H9 (cell line): ENCODE results near the gene ABCB11. TPM values are rescaled to one million over a fixed set of nuclear protein-coding genes. Genes with fewer than 3 reads are reported as not detected.

Source experiments
- DNase-seq: peaks from one replicate; pipeline ENCODE4 v3.0.0-alpha.2; 2017
- H2AFZ ChIP-seq: one replicate; pipeline ENCODE4 v1.6.1; 2013; ENCODE audit warnings: mild to moderate bottlenecking, low read length, control low read depth, moderate library complexity
- H2AK5ac ChIP-seq: 2 replicates; pipeline ENCODE4 v1.6.1; 2013; ENCODE audit warnings: low read length, control low read depth, mixed read lengths; ENCODE audit not compliant: insufficient read length
- H2BK120ac ChIP-seq: one replicate; pipeline ENCODE4 v1.6.1; 2013; ENCODE audit warnings: low read depth, mild to moderate bottlenecking, low read length, control low read depth, inconsistent platforms; ENCODE audit not compliant: poor library complexity, severe bottlenecking
- H2BK12ac ChIP-seq: 2 replicates; pipeline ENCODE4 v1.6.1; 2013; ENCODE audit warnings: low read length, control low read depth, mixed read lengths, low read depth; ENCODE audit not compliant: insufficient read length
- H2BK15ac ChIP-seq: 2 replicates; pipeline ENCODE4 v1.6.1; 2013; ENCODE audit warnings: low read depth, low read length, control low read depth
- H2BK20ac ChIP-seq: one replicate; pipeline ENCODE4 v1.6.1; 2013; ENCODE audit warnings: low read depth, mild to moderate bottlenecking, low read length, control low read depth, inconsistent platforms; ENCODE audit not compliant: poor library complexity, severe bottlenecking
- H2BK5ac ChIP-seq: 2 replicates; pipeline ENCODE4 v1.6.1; 2013; ENCODE audit warnings: low read length, control low read depth, mixed read lengths; ENCODE audit not compliant: insufficient read length
- H3K14ac ChIP-seq: 2 replicates; pipeline ENCODE4 v1.6.1; 2013; ENCODE audit warnings: low read length, control low read depth; ENCODE audit not compliant: insufficient read depth
- H3K18ac ChIP-seq: 2 replicates; pipeline ENCODE4 v1.6.1; 2013; ENCODE audit warnings: low read depth, mild to moderate bottlenecking, mixed read lengths, low read length, control low read depth; ENCODE audit not compliant: insufficient read length
- H3K23ac ChIP-seq: 2 replicates; pipeline ENCODE4 v1.6.1; 2013; ENCODE audit warnings: low read length, control low read depth, mixed read lengths, low read depth; ENCODE audit not compliant: insufficient read length
- H3K23me2 ChIP-seq: 2 replicates; pipeline ENCODE4 v1.6.1; 2013; ENCODE audit warnings: low read depth, mild to moderate bottlenecking, mixed read lengths, low read length, control low read depth; ENCODE audit not compliant: insufficient read length, poor library complexity, severe bottlenecking
- H3K27ac ChIP-seq: 2 replicates; pipeline ENCODE4 v1.5.1; 2013; ENCODE audit warnings: low read length, control low read depth, mixed read lengths, low read depth; ENCODE audit not compliant: insufficient read length
- H3K27me3 ChIP-seq: 2 replicates; pipeline ENCODE4 v1.6.1; 2013; ENCODE audit warnings: low read length, control low read depth, inconsistent platforms; ENCODE audit not compliant: insufficient read depth
- H3K4ac ChIP-seq: 2 replicates; pipeline ENCODE4 v1.6.1; 2013; ENCODE audit warnings: low read depth, mild to moderate bottlenecking, control low read depth, inconsistent platforms, low read length, moderate library complexity
- H3K4me1 ChIP-seq: 2 replicates; pipeline ENCODE4 v1.6.1; 2013; ENCODE audit warnings: low read length, control low read depth, inconsistent platforms; ENCODE audit not compliant: insufficient read depth
- H3K4me2 ChIP-seq: 2 replicates; pipeline ENCODE4 v1.6.1; 2013; ENCODE audit warnings: low read length, control low read depth, mixed read lengths; ENCODE audit not compliant: insufficient read length, insufficient read depth
- H3K56ac ChIP-seq: 2 replicates; pipeline ENCODE4 v1.6.1; 2013; ENCODE audit warnings: low read depth, mild to moderate bottlenecking, mixed read lengths, low read length, control low read depth; ENCODE audit not compliant: insufficient read length
- H3K79me1 ChIP-seq: 2 replicates; pipeline ENCODE4 v1.6.1; 2013; ENCODE audit warnings: low read depth, mild to moderate bottlenecking, moderate library complexity, low read length, control low read depth, inconsistent platforms; ENCODE audit not compliant: insufficient read depth, poor library complexity, severe bottlenecking
- H3K79me2 ChIP-seq: 2 replicates; pipeline ENCODE4 v1.6.1; 2013; ENCODE audit warnings: low read length, control low read depth, inconsistent platforms; ENCODE audit not compliant: insufficient read depth
- H3K9ac ChIP-seq: 2 replicates; pipeline ENCODE4 v1.6.1; 2013; ENCODE audit warnings: low read length, control low read depth, mixed read lengths; ENCODE audit not compliant: insufficient read length; ENCODE audit errors: extremely low read depth
- H3K9me3 ChIP-seq: one replicate; pipeline ENCODE4 v1.6.1; 2013; ENCODE audit warnings: low read depth, low read length, inconsistent platforms; ENCODE audit not compliant: control insufficient read depth
- H3T11ph ChIP-seq: one replicate; pipeline ENCODE4 v1.6.1; 2013; ENCODE audit warnings: mild to moderate bottlenecking, low read length, control low read depth, inconsistent platforms
- H4K20me1 ChIP-seq: one replicate; pipeline ENCODE4 v1.6.1; 2013; ENCODE audit not compliant: control insufficient read depth, insufficient read length, insufficient read depth
- H4K5ac ChIP-seq: 2 replicates; pipeline ENCODE4 v1.6.1; 2013; ENCODE audit warnings: low read depth, mild to moderate bottlenecking, mixed read lengths, low read length, control low read depth; ENCODE audit not compliant: insufficient read length
- H4K8ac ChIP-seq: replicated peaks from 2 replicates; pipeline ENCODE4 v1.6.1; 2013; ENCODE audit warnings: low read length, control low read depth, mixed read lengths, low read depth; ENCODE audit not compliant: insufficient read length
- H4K91ac ChIP-seq: 2 replicates; pipeline ENCODE4 v1.6.1; 2013; ENCODE audit warnings: low read depth, mild to moderate bottlenecking, moderate library complexity, mixed read lengths, low read length, control low read depth; ENCODE audit not compliant: insufficient read length
- H3K27ac Mint-ChIP-seq, 3 experiments: 2 replicates in 2 of 3; 3 replicates in 1 of 3; pipeline ENCODE4 v1.8.0; 2020 to 2021; ENCODE audit warnings: mixed read lengths in 3 of 3, mild to moderate bottlenecking in 1 of 3, moderate library complexity in 1 of 3
- H3K27me3 Mint-ChIP-seq: 2 replicates; pipeline ENCODE4 v1.8.0; 2021; ENCODE audit warnings: low read depth, mild to moderate bottlenecking, moderate library complexity, mixed read lengths
- H3K36me3 Mint-ChIP-seq, 3 experiments: 2 replicates in 2 of 3; 3 replicates in 1 of 3; pipeline ENCODE4 v1.8.0; 2020 to 2021; ENCODE audit warnings: low read depth in 3 of 3, mixed read lengths in 3 of 3; ENCODE audit not compliant: insufficient read depth in 1 of 3
- H3K4me1 Mint-ChIP-seq, 2 experiments: 2 replicates each; pipeline ENCODE4 v1.8.0; 2020; ENCODE audit warnings: mixed read lengths in 2 of 2
- H3K4me3 Mint-ChIP-seq, 2 experiments: 2 replicates in 1 of 2; 3 replicates in 1 of 2; pipeline ENCODE4 v1.8.0; 2020 to 2021; ENCODE audit warnings: mild to moderate bottlenecking in 2 of 2, mixed read lengths in 2 of 2, moderate library complexity in 1 of 2
- H3K9me3 Mint-ChIP-seq, 2 experiments: 2 replicates in 1 of 2; 3 replicates in 1 of 2; pipeline ENCODE4 v1.8.0; 2020; ENCODE audit warnings: mild to moderate bottlenecking in 2 of 2, mixed read lengths in 2 of 2, moderate library complexity in 1 of 2
- WGBS: extraction: QIAGEN DNeasy Blood & Tissue Kit; methylation state at CpG from one replicate; pipeline ENCODE4 v1.1.7; 2013; ENCODE audit warnings: missing lambda C conversion rate, low lambda C conversion rate, mixed read lengths; ENCODE audit not compliant: insufficient read length; ENCODE audit errors: extremely low coverage; 5-methylcytosine and 5-hydroxymethylcytosine counted together
- total RNA-seq: library from RNA; stranded (reverse); gene quantifications from 2 replicates; pipeline ENCODE4 v1.2.1, GENCODE V29; 2021
- TF ChIP-seq, protein P1 (sequence below): fragments of 200-600 bp; sonication (generic); conservative IDR thresholded peaks from 3 replicates; pipeline ENCODE4 v1.8.0; 2021; ENCODE audit warnings: antibody characterized with exemption, mild to moderate bottlenecking

The ABCB11 gene
- total RNA-seq, 1 experiment from 2014 or later, result not detected

DNA sequence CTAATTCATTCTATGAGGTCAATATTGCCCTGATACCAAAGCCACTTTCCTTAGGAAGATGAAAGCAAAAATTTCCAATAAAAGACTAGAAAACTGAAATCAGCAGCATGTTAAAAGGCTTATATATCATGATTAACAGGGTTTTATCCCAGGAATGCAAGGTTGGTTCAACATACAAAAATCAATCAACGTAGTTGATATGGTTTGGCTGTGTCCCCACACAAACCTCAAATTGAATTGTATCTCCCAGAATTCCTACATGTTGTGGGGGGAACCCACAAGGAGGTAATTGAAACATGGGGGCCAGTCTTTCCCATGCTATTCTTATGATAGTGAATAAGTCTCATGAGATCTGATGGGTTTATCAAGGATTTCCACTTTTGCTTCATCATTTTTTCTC lies 11.7 kb upstream of the ABCB11 start:
- H3K4me3 Mint-ChIP-seq, result no peak overlapping the region
- H2BK120ac ChIP-seq, result no peak overlapping the region
- no peak for DNase-seq
- no peak overlapping the region for H3K27ac ChIP-seq
- H4K20me1 ChIP-seq, result no peaks in the 10 kb centered on the region
- H2AFZ ChIP-seq, result no peak overlapping the region
- no peaks in the 10 kb centered on the region for H3K27me3 ChIP-seq
- no peak overlapping the region for H2BK20ac ChIP-seq
- H3K9me3 ChIP-seq, result no peaks in the 10 kb centered on the region
- H3K18ac ChIP-seq, result no peak overlapping the region
- H3K9me3 Mint-ChIP-seq, result peaks cover 27% of the 10 kb centered on the region in 2 experiments; a peak in 4 of 5 replicates
- H2BK5ac ChIP-seq, result no peak overlapping the region
- no peaks in the 10 kb centered on the region for H3K79me1 ChIP-seq
- H3K4me2 ChIP-seq, result no peak overlapping the region
- H3K14ac ChIP-seq, result no peak overlapping the region
- H3K9ac ChIP-seq, result no peak overlapping the region
- H2BK15ac ChIP-seq, result no peak overlapping the region
- no CpG with 5 or more reads among the region's 1 CpG for WGBS
- no peak overlapping the region for H2BK12ac ChIP-seq
- no peak overlapping the region for H4K8ac ChIP-seq
- H3K4me1 Mint-ChIP-seq, result peaks cover 3% of the 10 kb centered on the region in 2 experiments
- H4K5ac ChIP-seq, result no peak overlapping the region
- H3K56ac ChIP-seq, result no peak overlapping the region
- no peaks in the 10 kb centered on the region for H3K23me2 ChIP-seq
- TF ChIP-seq, protein P1, sequence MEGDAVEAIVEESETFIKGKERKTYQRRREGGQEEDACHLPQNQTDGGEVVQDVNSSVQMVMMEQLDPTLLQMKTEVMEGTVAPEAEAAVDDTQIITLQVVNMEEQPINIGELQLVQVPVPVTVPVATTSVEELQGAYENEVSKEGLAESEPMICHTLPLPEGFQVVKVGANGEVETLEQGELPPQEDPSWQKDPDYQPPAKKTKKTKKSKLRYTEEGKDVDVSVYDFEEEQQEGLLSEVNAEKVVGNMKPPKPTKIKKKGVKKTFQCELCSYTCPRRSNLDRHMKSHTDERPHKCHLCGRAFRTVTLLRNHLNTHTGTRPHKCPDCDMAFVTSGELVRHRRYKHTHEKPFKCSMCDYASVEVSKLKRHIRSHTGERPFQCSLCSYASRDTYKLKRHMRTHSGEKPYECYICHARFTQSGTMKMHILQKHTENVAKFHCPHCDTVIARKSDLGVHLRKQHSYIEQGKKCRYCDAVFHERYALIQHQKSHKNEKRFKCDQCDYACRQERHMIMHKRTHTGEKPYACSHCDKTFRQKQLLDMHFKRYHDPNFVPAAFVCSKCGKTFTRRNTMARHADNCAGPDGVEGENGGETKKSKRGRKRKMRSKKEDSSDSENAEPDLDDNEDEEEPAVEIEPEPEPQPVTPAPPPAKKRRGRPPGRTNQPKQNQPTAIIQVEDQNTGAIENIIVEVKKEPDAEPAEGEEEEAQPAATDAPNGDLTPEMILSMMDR, result no peak
- H3K27me3 Mint-ChIP-seq, result peaks cover 2% of the 10 kb centered on the region; the same call in 1 of the 2 replicates
- H3K36me3 Mint-ChIP-seq, result peaks cover 2 to 15% (median 7%) of the 10 kb centered on the region in 3 experiments; a peak in 6 of 7 replicates
- no peak overlapping the region for H3K23ac ChIP-seq
- no peaks in the 10 kb centered on the region for H3K79me2 ChIP-seq
- no peak overlapping the region for H4K91ac ChIP-seq
- H3T11ph ChIP-seq, result no peak overlapping the region
- no peak overlapping the region for H3K4ac ChIP-seq
- no peak overlapping the region for H3K27ac Mint-ChIP-seq
- H2AK5ac ChIP-seq, result no peak overlapping the region
- H3K4me1 ChIP-seq, result no peaks in the 10 kb centered on the region
